ENCODE results near the gene FOXS1.
"Not testable (repeated sequence)": the region's sequence is repeated elsewhere in the genome, so short reads cannot be mapped to it uniquely, and the experiment has no call there.

The FOXS1 gene

GRCh38 chr20:31831211-31831610, 14.2 kb downstream of the FOXS1 start:
- Mint-ChIP-seq H3K27ac (peak overlapping the region in 1 of 3 experiments; percentile 33), H3K9me3 (no peaks in the 10 kb centered on the region), H3K4me3 (no peak overlapping the region), H3K36me3 (ENCODE audit: low read depth) (no peaks in the 10 kb centered on the region), H3K27me3 (ENCODE audit: low read depth) (no peaks in the 10 kb centered on the region), H3K4me1 (peaks cover 31% of the 10 kb centered on the region)
- TF ChIP-seq CTCF (IDR thresholded peaks at IDR 0.05; ENCODE audit: unreplicated experiment in 3 of 3) = no peak

- TF ChIP-seq CTCF (IDR thresholded peaks at IDR 0.05; ENCODE audit: unreplicated experiment in 3 of 3) = no peak
- Mint-ChIP-seq H3K4me3 (no peak overlapping the region), H3K9me3 (no peaks in the 10 kb centered on the region), H3K4me1 (peaks cover 26% of the 10 kb centered on the region), H3K27me3 (ENCODE audit: low read depth) (no peaks in the 10 kb centered on the region), H3K36me3 (ENCODE audit: low read depth) (no peaks in the 10 kb centered on the region), H3K27ac (peak overlapping the region in 2 of 3 experiments; percentile 73 to 78)
These were observed 14.9 kb downstream of the FOXS1 start for GRCh38 chr20:31830406-31830981.

- no peaks in the 10 kb centered on the region for H3K36me3 Mint-ChIP-seq (ENCODE audit: low read depth)
- H3K4me3 Mint-ChIP-seq = no peak overlapping the region
- TF ChIP-seq CTCF (IDR thresholded peaks at IDR 0.05; ENCODE audit: unreplicated experiment in 3 of 3) = no peak
- peak overlapping the region in 2 of 3 experiments; percentile 73 to 78 for H3K27ac Mint-ChIP-seq
- H3K9me3 Mint-ChIP-seq = no peaks in the 10 kb centered on the region
- no peaks in the 10 kb centered on the region for H3K27me3 Mint-ChIP-seq (ENCODE audit: low read depth)
- H3K4me1 Mint-ChIP-seq = peaks cover 18% of the 10 kb centered on the region
These were observed 15.7 kb downstream of the FOXS1 start for GRCh38 chr20:31829731-31830130.

GRCh38 chr20:31828016-31828415, 17.4 kb downstream of the FOXS1 start:
- not testable (repeated sequence) for H3K27me3 Mint-ChIP-seq (ENCODE audit: low read depth); H3K36me3 Mint-ChIP-seq (ENCODE audit: low read depth); H3K9me3 Mint-ChIP-seq; H3K4me3 Mint-ChIP-seq
- Mint-ChIP-seq H3K4me1 (peaks cover 12% of the 10 kb centered on the region), H3K27ac (peak overlapping the region in 1 of 3 experiments; percentile 40)

- Mint-ChIP-seq H3K9me3 (no peaks in the 10 kb centered on the region), H3K36me3 (ENCODE audit: low read depth) (no peaks in the 10 kb centered on the region), H3K27me3 (ENCODE audit: low read depth) (no peaks in the 10 kb centered on the region), H3K4me1 (peaks cover 20% of the 10 kb centered on the region), H3K27ac (no peak overlapping the region), H3K4me3 (no peak overlapping the region)
- TF ChIP-seq CTCF (IDR thresholded peaks at IDR 0.05; ENCODE audit: unreplicated experiment in 3 of 3) = no peak
These were observed 18.3 kb downstream of the FOXS1 start for GRCh38 chr20:31827059-31827458.

GRCh38 chr20:31826074-31826473, 19.3 kb downstream of the FOXS1 start:
- H3K36me3 Mint-ChIP-seq (ENCODE audit: low read depth) = no peaks in the 10 kb centered on the region
- no peak overlapping the region for H3K27ac Mint-ChIP-seq
- no peaks in the 10 kb centered on the region for H3K27me3 Mint-ChIP-seq (ENCODE audit: low read depth)
- H3K4me3 Mint-ChIP-seq = no peak overlapping the region
- H3K4me1 Mint-ChIP-seq = peaks cover 26% of the 10 kb centered on the region
- no peaks in the 10 kb centered on the region for H3K9me3 Mint-ChIP-seq
- no peak for TF ChIP-seq CTCF (IDR thresholded peaks at IDR 0.05; ENCODE audit: unreplicated experiment in 3 of 3)
